Activated CD8-positive, alpha-beta T cell treated with anti-CD3 and anti-CD28 coated beads for 36 hours (primary cell): Measurements from ENCODE around the gene DGKZ. TPM values are rescaled to one million over a fixed set of nuclear protein-coding genes. Genes with fewer than 3 reads are reported as not detected.

Source experiments
- ATAC-seq: fragments of 200-7000 bp; cut with Tn5 transposase; one replicate; pipeline ENCODE4 v1.10.0; 2021; ENCODE audit warnings: mild to moderate bottlenecking, moderate library complexity
- CTCF ChIA-PET: fragments of 350-600 bp; sonication (Branson Sonifier 250); formaldehyde crosslinking; loops from one replicate; lab custom pipeline; 2021; ENCODE audit warnings: antibody characterized with exemption; lab: Charles Lee
- POLR2A ChIA-PET: fragments of 350-600 bp; sonication (Branson Sonifier 250); formaldehyde crosslinking; loops from one replicate; lab custom pipeline; 2021; ENCODE audit warnings: antibody characterized with exemption; lab: Charles Lee
- DNase-seq: peaks from one replicate; pipeline ENCODE4 v3.0.0-alpha.2; 2020
- H3K27ac Mint-ChIP-seq: one replicate; pipeline ENCODE4 v1.8.0; 2021; ENCODE audit warnings: mild to moderate bottlenecking, mixed read lengths
- H3K27me3 Mint-ChIP-seq: one replicate; pipeline ENCODE4 v1.8.0; 2021; ENCODE audit warnings: mixed read lengths
- H3K36me3 Mint-ChIP-seq: one replicate; pipeline ENCODE4 v1.8.0; 2021; ENCODE audit warnings: low read depth, mixed read lengths
- H3K4me1 Mint-ChIP-seq: one replicate; pipeline ENCODE4 v1.8.0; 2021; ENCODE audit warnings: low read depth, mixed read lengths
- H3K4me3 Mint-ChIP-seq: one replicate; pipeline ENCODE4 v1.8.0; 2021; ENCODE audit warnings: mild to moderate bottlenecking, moderate library complexity, mixed read lengths
- H3K9me3 Mint-ChIP-seq: one replicate; pipeline ENCODE4 v1.8.0; 2021; ENCODE audit warnings: mixed read lengths
- intact Hi-C: fragments of 100-400 bp; cut with micrococcal nuclease; formaldehyde crosslinking; loops from one replicate; pipeline ENCODE4 v1.10.0; 2022
- total RNA-seq, 2 experiments: library from RNA; stranded (reverse); gene quantifications; one replicate each; pipeline ENCODE4 v1.2.3, GENCODE V29; 2021
- TF ChIP-seq, protein P1 (sequence below): fragments of 200-600 bp; IDR thresholded peaks from one replicate; pipeline ENCODE4 v1.8.0; 2022; ENCODE audit warnings: antibody characterized with exemption, mild to moderate bottlenecking

DGKZ gene
- total RNA-seq, 2 experiments from 2014 or later, result 94.4 to 94.9 TPM

DNA sequence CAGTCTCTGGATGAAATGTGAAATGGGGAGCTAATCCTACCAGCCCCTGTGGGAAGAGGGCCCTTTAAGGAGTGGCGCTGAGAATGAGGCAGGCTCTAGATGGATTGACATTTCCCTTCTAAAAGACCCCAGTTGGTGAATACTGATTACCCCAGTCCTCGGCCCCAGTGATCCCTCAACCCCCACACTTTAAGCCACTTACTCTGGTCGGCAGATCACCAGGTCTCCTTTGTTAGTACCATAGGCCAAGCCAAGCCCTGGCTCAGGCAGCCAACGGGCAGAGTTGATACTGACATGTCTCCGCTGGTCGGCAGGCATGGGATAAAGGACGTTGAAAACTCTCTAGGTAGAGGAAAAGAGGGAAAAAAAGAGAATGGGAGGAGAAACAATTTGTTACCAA lies 70.4 kb downstream of the DGKZ start:
- intact Hi-C loops, result no loop called here
- DNase-seq (no peak), ATAC-seq (no peak)
- Mint-ChIP-seq H3K27ac (no peak overlapping the region), H3K36me3 (peaks cover 33% of the 10 kb centered on the region), H3K4me1 (peaks cover 36% of the 10 kb centered on the region), H3K4me3 (no peak overlapping the region), H3K9me3 (no peaks in the 10 kb centered on the region), H3K27me3 (no peaks in the 10 kb centered on the region)
- TF ChIP-seq, protein P1, sequence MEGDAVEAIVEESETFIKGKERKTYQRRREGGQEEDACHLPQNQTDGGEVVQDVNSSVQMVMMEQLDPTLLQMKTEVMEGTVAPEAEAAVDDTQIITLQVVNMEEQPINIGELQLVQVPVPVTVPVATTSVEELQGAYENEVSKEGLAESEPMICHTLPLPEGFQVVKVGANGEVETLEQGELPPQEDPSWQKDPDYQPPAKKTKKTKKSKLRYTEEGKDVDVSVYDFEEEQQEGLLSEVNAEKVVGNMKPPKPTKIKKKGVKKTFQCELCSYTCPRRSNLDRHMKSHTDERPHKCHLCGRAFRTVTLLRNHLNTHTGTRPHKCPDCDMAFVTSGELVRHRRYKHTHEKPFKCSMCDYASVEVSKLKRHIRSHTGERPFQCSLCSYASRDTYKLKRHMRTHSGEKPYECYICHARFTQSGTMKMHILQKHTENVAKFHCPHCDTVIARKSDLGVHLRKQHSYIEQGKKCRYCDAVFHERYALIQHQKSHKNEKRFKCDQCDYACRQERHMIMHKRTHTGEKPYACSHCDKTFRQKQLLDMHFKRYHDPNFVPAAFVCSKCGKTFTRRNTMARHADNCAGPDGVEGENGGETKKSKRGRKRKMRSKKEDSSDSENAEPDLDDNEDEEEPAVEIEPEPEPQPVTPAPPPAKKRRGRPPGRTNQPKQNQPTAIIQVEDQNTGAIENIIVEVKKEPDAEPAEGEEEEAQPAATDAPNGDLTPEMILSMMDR, result no peak
- ChIA-PET POLR2A (no interaction called here), CTCF (no interaction called here)

DNA sequence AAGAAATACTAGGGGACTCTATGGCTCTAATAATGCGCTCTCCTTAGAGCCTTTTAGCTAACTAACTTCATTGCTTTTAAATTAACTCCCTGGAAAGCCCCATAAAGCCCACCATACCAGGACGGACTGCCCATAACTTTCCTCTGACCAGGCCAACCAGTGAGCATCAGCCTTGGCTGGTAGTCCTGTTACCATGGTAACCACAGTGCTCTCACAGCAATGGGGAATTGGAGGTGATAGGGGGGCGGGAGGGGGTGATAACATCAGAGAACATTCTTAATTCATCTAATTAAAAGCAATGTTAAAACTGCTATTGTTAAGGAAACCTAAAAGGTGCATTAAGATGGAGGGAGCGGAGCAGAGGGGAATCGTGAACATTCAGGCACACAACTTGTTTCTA lies 71.5 kb downstream of the DGKZ start:
- intact Hi-C loops, result no loop called here
- Mint-ChIP-seq H3K36me3 (peaks cover 35% of the 10 kb centered on the region), H3K27ac (no peak overlapping the region), H3K27me3 (no peaks in the 10 kb centered on the region), H3K4me1 (peaks cover 34% of the 10 kb centered on the region), H3K9me3 (no peaks in the 10 kb centered on the region), H3K4me3 (no peak overlapping the region)
- POLR2A ChIA-PET, result no interaction called here
- DNase-seq, result no peak
- CTCF ChIA-PET, result no interaction called here
- ATAC-seq, result no peak
- TF ChIP-seq, protein P1, result no peak

DNA sequence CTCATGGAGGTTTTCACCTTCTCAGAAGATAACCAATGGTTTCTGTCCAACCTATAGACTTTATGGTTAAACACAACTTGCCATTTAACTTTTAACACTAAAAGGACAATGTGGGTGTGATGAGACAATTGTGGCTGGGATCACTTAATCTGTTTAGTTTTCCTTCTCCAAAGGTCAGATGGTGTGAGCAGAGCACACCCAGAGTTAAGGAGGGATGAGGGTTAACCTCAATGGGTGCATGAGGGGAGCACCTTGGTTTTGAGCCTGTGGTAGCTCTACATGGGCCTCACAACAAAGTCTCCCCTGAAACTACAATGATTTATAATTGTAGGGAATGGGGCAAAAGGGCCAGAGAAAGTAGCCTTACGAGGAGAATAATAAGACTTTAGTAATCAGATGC lies 73.2 kb downstream of the DGKZ start:
- peaks cover 21% of the 10 kb centered on the region for H3K36me3 Mint-ChIP-seq
- CTCF ChIA-PET, result interaction anchor here (0.5 kb wide), 1 partner anchor 129 kb away, joined by 3 read pairs; no protein-coding TSS in a partner anchor

DNA sequence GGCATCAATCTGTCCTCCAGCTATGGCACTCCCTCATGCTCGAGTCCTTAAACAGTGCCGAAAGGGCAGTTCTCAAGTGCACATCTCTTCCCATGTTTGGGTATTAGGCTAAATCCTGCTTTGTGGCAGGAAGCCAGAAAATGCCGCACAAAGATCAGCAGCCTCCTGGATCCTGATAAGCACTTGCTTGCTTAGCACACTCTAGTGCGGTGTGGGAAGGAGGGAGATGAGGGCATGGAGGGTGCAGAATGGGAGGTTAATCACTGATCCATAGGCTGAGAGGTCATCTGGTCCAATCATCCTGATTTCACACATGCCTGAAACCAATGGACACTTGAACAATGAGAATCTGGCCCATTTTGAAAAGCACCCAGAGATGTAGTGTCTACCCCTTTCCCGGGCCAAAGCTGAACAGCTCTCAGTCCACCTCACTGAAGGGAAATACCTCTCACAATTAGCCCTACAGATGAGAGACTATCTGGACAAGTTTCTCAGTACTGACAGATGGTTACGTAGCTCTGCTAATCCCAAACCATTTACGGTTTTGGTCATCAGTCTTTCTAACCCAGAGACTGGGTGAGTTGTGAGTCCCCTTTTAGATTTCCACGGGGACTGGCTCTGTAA lies 74.1 kb downstream of the DGKZ start:
- no peak for DNase-seq
- no peaks in the 10 kb centered on the region for H3K9me3 Mint-ChIP-seq
- H3K27me3 Mint-ChIP-seq, result no peaks in the 10 kb centered on the region
- intact Hi-C loops, result no loop called here
- H3K36me3 Mint-ChIP-seq, result peaks cover 18% of the 10 kb centered on the region
- H3K4me3 Mint-ChIP-seq, result no peak overlapping the region
- H3K27ac Mint-ChIP-seq, result no peak overlapping the region
- H3K4me1 Mint-ChIP-seq, result peaks cover 12% of the 10 kb centered on the region
- CTCF ChIA-PET, result interaction anchor here (2.2 kb wide), 1 partner anchor 32 kb away, joined by 5 read pairs; no protein-coding TSS in a partner anchor
- POLR2A ChIA-PET, result no interaction called here
- no peak for ATAC-seq
- TF ChIP-seq, protein P1, result no peak

More for the DNA sequence above, 73.2 kb downstream of the DGKZ start:
- Mint-ChIP-seq H3K27ac (no peak overlapping the region), H3K4me1 (peaks cover 16% of the 10 kb centered on the region), H3K4me3 (no peak overlapping the region), H3K27me3 (no peaks in the 10 kb centered on the region), H3K9me3 (no peaks in the 10 kb centered on the region)
- POLR2A ChIA-PET, result no interaction called here
- TF ChIP-seq, protein P1, result no peak
- no peak for ATAC-seq
- DNase-seq, result no peak
- intact Hi-C loops, result no loop called here

DNA sequence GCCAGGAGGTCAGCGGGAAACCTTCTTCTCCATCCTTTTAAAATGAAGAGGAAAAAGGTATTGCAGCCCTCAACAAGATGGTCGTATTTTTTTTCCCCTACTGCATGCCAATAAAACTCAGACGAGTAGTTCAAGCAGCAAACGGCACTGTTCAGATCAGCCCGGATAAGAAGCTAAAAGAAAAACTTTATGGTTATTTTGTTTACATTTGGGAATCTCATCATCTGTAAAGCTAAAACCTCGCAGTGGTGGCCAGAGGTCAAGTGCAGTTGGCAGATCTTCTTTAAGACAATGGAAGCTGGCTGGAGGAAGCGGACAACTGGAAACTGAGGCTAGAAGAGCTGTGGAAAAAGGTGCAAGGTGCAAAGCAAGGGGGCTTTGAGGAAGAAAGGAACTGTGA lies 75.3 kb downstream of the DGKZ start:
- TF ChIP-seq, protein P1, result no peak
- Mint-ChIP-seq H3K27me3 (no peaks in the 10 kb centered on the region), H3K4me3 (no peak overlapping the region), H3K9me3 (no peaks in the 10 kb centered on the region), H3K36me3 (peaks cover 12% of the 10 kb centered on the region), H3K27ac (no peak overlapping the region), H3K4me1 (peaks cover 9% of the 10 kb centered on the region)
- DNase-seq, result no peak
- ChIA-PET CTCF (interaction anchor here (1.1 to 2.2 kb wide), 2 partner anchors 33 to 107 kb away, joined by 5 read pairs; no protein-coding TSS in a partner anchor), POLR2A (no interaction called here)
- intact Hi-C loops, result no loop called here
- no peak for ATAC-seq
